CD4-positive, alpha-beta memory T cell (primary cell): ENCODE measurements around the gene FGFBP1. TPM values are rescaled to one million over a fixed set of nuclear protein-coding genes. Genes with fewer than 3 reads are reported as not detected.

Experiments used
- CTCF ChIA-PET: fragments of 350-600 bp; sonication (Branson Sonifier 250); formaldehyde crosslinking; loops from one replicate; lab custom pipeline; 2021; ENCODE audit warnings: inconsistent platforms; ENCODE audit not compliant: partially characterized antibody; lab: Charles Lee
- POLR2A ChIA-PET: fragments of 350-600 bp; sonication (Branson Sonifier 250); formaldehyde crosslinking; loops from one replicate; lab custom pipeline; 2021; ENCODE audit not compliant: partially characterized antibody; lab: Charles Lee
- DNase-seq, 5 donors: peaks; one replicate each; pipeline versions ENCODE4 v3.0.0 to v3.0.0-alpha.2; 2020 to 2022; ENCODE audit warnings: mixed read lengths in 1 of 5
- H3K27ac ChIP-seq: one replicate; pipeline ENCODE4 v1.7.0; 2013; ENCODE audit warnings: low read depth, low read length
- H3K27me3 ChIP-seq: 2 replicates; pipeline ENCODE4 v1.7.0; 2013; ENCODE audit warnings: mild to moderate bottlenecking, low read length, moderate library complexity; ENCODE audit not compliant: insufficient read depth
- H3K36me3 ChIP-seq: 2 replicates; pipeline ENCODE4 v1.7.0; 2013; ENCODE audit warnings: mild to moderate bottlenecking, low read length, moderate library complexity; ENCODE audit not compliant: insufficient read depth
- H3K4me1 ChIP-seq: 2 replicates; pipeline ENCODE4 v1.7.0; 2013; ENCODE audit warnings: mild to moderate bottlenecking, low read length, moderate library complexity; ENCODE audit not compliant: insufficient read depth
- H3K4me3 ChIP-seq, 2 donors: one replicate each; pipeline ENCODE4 v1.7.0; 2013; ENCODE audit warnings: low read length in 2 of 2, mild to moderate bottlenecking in 1 of 2
- H3K9me3 ChIP-seq, 2 donors: one replicate each; pipeline ENCODE4 v1.7.0; 2013; ENCODE audit warnings: low read length in 2 of 2, control low read depth in 1 of 2; ENCODE audit not compliant: control insufficient read depth in 1 of 2
- H3K27ac Mint-ChIP-seq, 7 donors: one replicate each; pipeline ENCODE4 v1.8.0; 2020 to 2021; ENCODE audit warnings: mixed read lengths in 7 of 7, mild to moderate bottlenecking in 6 of 7, inconsistent platforms in 3 of 7, moderate library complexity in 3 of 7
- H3K27me3 Mint-ChIP-seq, 2 donors: one replicate each; pipeline ENCODE4 v1.8.0; 2020 to 2021; ENCODE audit warnings: mixed read lengths in 2 of 2
- H3K36me3 Mint-ChIP-seq, 2 donors: one replicate each; pipeline ENCODE4 v1.8.0; 2020 to 2021; ENCODE audit warnings: mixed read lengths in 2 of 2, inconsistent platforms in 1 of 2, mild to moderate bottlenecking in 1 of 2
- H3K4me1 Mint-ChIP-seq, 4 donors: one replicate each; pipeline ENCODE4 v1.8.0; 2020 to 2021; ENCODE audit warnings: mixed read lengths in 4 of 4, mild to moderate bottlenecking in 1 of 4
- H3K4me3 Mint-ChIP-seq, 8 donors: one replicate each; pipeline ENCODE4 v1.8.0; 2020 to 2021; ENCODE audit warnings: mixed read lengths in 8 of 8, mild to moderate bottlenecking in 7 of 8, moderate library complexity in 6 of 8, inconsistent platforms in 3 of 8
- H3K9me3 Mint-ChIP-seq, 8 donors: one replicate each; pipeline ENCODE4 v1.8.0; 2020 to 2021; ENCODE audit warnings: mixed read lengths in 8 of 8, mild to moderate bottlenecking in 5 of 8, inconsistent platforms in 3 of 8, moderate library complexity in 1 of 8
- intact Hi-C: fragments of 100-400 bp; cut with micrococcal nuclease; formaldehyde crosslinking; loops from one replicate; pipeline ENCODE4 v1.15.1; 2023
- polyA plus RNA-seq, 2 donors: library from polyadenylated mRNA; unstranded; fragments of 300-500 nt; fragmentation: Illumina TruSeq; gene quantifications; one replicate each; pipeline ENCODE4 v1.2.3, GENCODE V29; 2021
- total RNA-seq, 2 experiments: library from RNA; stranded (reverse); gene quantifications; one replicate each; pipeline ENCODE4 v1.2.3, GENCODE V29; 2021

The FGFBP1 gene
- total and polyA plus RNA-seq, 4 experiments from 2014 or later, result not detected

DNA sequence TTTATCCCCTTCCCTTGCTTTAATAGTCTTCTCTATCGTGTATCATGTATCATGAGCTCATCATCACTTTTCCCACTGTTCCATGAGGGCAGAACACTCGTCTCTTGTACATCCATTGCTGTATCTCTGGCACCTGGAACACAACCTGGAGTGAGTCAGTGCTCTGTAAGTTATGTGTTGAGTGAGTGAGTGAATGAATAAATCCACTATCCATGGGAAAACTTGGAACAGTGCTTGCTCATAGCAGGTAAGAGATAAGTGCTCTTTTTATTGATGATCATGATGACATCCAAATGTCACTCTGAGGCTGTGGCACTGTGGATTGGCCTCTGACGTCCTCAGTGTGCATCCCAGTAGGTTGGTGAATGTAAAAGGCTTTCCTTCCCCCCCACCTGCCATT lies 4.3 kb downstream of the FGFBP1 start:
- no peaks in the 10 kb centered on the region for H3K4me1 ChIP-seq
- H3K4me3 Mint-ChIP-seq, result no peak overlapping the region
- H3K4me3 ChIP-seq, result no peak overlapping the region
- peaks cover 0 to 2% (median 0%) of the 10 kb centered on the region in 8 donors for H3K9me3 Mint-ChIP-seq
- ChIA-PET POLR2A (no interaction called here), CTCF (no interaction called here)
- no peaks in the 10 kb centered on the region for H3K36me3 ChIP-seq
- peaks cover 3% of the 10 kb centered on the region for H3K27me3 ChIP-seq
- no peak overlapping the region for H3K27ac ChIP-seq
- H3K27ac Mint-ChIP-seq, result no peak overlapping the region
- H3K36me3 Mint-ChIP-seq, result no peaks in the 10 kb centered on the region
- no peaks in the 10 kb centered on the region for H3K9me3 ChIP-seq
- no peaks in the 10 kb centered on the region for H3K4me1 Mint-ChIP-seq
- DNase-seq, result no peak
- peaks cover 23 to 33% of the 10 kb centered on the region in 2 donors for H3K27me3 Mint-ChIP-seq
- intact Hi-C loops, result no loop called here

DNA sequence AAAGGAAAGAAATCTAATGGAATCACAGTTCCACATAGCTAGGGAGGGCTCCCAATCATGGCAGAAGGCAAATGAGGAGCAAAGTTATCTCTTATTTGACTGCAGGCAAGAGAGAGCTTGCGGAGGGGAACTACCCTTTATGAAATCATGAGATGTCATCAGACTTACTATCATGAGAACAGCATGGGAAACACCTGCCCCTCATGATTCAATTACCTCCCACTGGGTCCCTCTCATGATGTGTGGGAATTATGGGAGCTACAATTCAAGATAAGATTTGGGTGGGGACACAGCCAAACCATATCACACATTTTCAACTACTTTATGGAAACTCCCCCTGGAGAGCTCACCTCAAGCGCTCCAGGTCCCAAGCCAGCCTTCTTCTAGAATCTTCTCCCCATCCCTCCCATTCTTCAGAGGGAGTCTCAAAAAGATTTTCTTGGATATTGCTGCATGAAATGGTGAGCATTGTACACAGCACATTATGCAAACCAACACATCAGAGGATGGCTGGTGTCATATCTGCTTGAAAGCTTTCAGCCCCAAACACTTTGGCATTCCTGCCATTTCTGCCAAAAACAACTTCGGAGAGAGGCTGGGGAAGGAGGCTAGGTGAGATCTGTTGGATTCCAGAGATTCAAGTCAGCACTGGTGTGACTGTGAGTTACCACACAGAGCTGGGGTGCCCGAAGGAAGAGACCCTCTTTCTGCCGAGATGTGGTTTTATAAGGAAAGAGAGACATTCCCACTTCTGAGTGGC lies 6.9 kb downstream of the FGFBP1 start:
- ChIA-PET POLR2A (no interaction called here), CTCF (no interaction called here)
- H3K27ac Mint-ChIP-seq, result no peak overlapping the region
- intact Hi-C loops, result no loop called here
- no peaks in the 10 kb centered on the region for H3K9me3 Mint-ChIP-seq
- H3K27me3 ChIP-seq, result peaks cover 3% of the 10 kb centered on the region
- no peaks in the 10 kb centered on the region for H3K36me3 Mint-ChIP-seq
- no peaks in the 10 kb centered on the region for H3K4me1 Mint-ChIP-seq
- H3K27me3 Mint-ChIP-seq, result peaks cover 19 to 20% of the 10 kb centered on the region in 2 donors
- no peak overlapping the region for H3K4me3 Mint-ChIP-seq
- H3K27ac ChIP-seq, result no peak overlapping the region
- H3K36me3 ChIP-seq, result no peaks in the 10 kb centered on the region
- no peaks in the 10 kb centered on the region for H3K4me1 ChIP-seq
- no peak for DNase-seq
- H3K9me3 ChIP-seq, result no peaks in the 10 kb centered on the region
- no peak overlapping the region for H3K4me3 ChIP-seq

DNA sequence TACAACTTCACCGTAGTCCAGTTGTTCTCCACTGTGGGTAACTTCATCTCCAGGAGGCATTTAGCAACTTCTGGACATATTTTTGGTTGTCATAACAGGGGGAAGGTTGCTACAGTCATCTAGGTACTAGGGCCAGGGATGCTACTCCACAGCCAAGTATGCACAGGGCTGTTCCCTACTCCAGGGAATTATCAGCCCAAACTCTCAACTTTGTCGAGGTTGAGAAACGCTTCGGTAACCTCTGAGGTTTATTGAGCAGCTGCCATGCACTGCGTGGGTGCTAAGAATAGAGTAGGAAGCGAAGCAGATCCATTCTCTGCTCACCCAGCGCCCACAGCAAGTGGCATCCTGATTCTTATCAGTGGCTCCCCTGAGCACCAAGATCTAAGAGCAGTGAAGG lies 8.2 kb downstream of the FGFBP1 start:
- H3K27me3 Mint-ChIP-seq, result peaks cover 17 to 20% of the 10 kb centered on the region in 2 donors
- Histone ChIP-seq H3K36me3 (no peaks in the 10 kb centered on the region), H3K4me1 (no peaks in the 10 kb centered on the region), H3K4me3 (no peak overlapping the region), H3K27ac (no peak overlapping the region), H3K27me3 (peaks cover 3% of the 10 kb centered on the region), H3K9me3 (no peaks in the 10 kb centered on the region)
- intact Hi-C loops, result no loop called here
- no peaks in the 10 kb centered on the region for H3K9me3 Mint-ChIP-seq
- no peak overlapping the region for H3K4me3 Mint-ChIP-seq
- ChIA-PET POLR2A (no interaction called here), CTCF (interaction anchor here (1.3 kb wide), 1 partner anchor 26 kb away, joined by 4 read pairs; no protein-coding TSS in a partner anchor)
- H3K4me1 Mint-ChIP-seq, result no peaks in the 10 kb centered on the region
- no peak overlapping the region for H3K27ac Mint-ChIP-seq
- DNase-seq, result no peak
- H3K36me3 Mint-ChIP-seq, result no peaks in the 10 kb centered on the region

DNA sequence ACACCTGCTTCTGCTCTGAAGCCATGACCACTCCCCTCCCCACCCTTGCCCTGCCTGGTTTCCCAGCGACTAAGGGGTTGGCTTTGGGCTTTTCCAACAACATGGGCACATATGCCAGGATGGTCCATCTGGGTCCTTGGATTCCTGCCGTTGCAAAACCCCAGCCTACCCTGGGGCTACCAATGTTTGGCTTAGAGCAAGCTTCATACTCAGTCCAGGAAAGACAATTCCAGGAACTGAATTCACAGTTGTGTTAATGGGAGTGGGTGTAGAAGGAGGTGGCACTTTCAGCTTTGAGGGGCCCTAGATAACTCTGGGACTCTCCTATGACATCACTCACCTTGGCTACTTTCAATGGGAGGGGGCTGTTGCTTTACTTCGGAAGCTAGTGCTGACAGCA lies 9.0 kb downstream of the FGFBP1 start:
- no peak overlapping the region for H3K27ac ChIP-seq
- no peak for DNase-seq
- H3K4me1 ChIP-seq, result no peaks in the 10 kb centered on the region
- H3K27ac Mint-ChIP-seq, result no peak overlapping the region
- intact Hi-C loops, result no loop called here
- H3K36me3 ChIP-seq, result no peaks in the 10 kb centered on the region
- H3K9me3 ChIP-seq, result no peaks in the 10 kb centered on the region
- H3K4me3 Mint-ChIP-seq, result no peak overlapping the region
- CTCF ChIA-PET, result no interaction called here
- POLR2A ChIA-PET, result no interaction called here
- no peaks in the 10 kb centered on the region for H3K4me1 Mint-ChIP-seq
- H3K36me3 Mint-ChIP-seq, result no peaks in the 10 kb centered on the region
- H3K4me3 ChIP-seq, result no peak overlapping the region
- peaks cover 3% of the 10 kb centered on the region for H3K27me3 ChIP-seq
- H3K27me3 Mint-ChIP-seq, result peaks cover 16 to 17% of the 10 kb centered on the region in 2 donors
- H3K9me3 Mint-ChIP-seq, result no peaks in the 10 kb centered on the region

DNA sequence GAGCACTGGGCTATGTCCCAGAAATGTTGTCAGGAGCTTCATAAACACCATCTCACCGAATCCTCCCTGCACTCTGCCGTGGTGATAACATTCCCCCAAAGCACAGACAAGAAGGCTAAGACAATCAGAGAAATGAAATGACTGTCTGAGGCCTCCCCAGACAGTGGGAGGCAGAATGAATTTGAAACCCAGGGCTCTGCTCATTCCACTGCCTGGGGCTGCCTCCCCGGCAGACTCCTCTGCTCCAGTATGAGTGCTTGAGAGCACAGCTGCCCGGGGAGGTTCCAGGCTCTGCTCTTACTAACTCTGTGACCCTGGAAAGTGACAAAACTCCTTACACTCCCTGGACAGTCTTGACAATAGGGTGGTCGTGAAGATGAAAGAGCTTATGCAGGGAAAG lies 9.7 kb downstream of the FGFBP1 start:
- Mint-ChIP-seq H3K27me3 (peaks cover 14 to 17% of the 10 kb centered on the region in 2 donors), H3K27ac (no peak overlapping the region), H3K4me3 (no peak overlapping the region), H3K4me1 (no peaks in the 10 kb centered on the region), H3K9me3 (no peaks in the 10 kb centered on the region), H3K36me3 (no peaks in the 10 kb centered on the region)
- Histone ChIP-seq H3K4me3 (no peak overlapping the region), H3K9me3 (no peaks in the 10 kb centered on the region), H3K4me1 (no peaks in the 10 kb centered on the region), H3K27ac (no peak overlapping the region), H3K36me3 (no peaks in the 10 kb centered on the region), H3K27me3 (peaks cover 3% of the 10 kb centered on the region)
- DNase-seq, result no peak
- intact Hi-C loops, result no loop called here
- CTCF ChIA-PET, result no interaction called here
- POLR2A ChIA-PET, result no interaction called here

DNA sequence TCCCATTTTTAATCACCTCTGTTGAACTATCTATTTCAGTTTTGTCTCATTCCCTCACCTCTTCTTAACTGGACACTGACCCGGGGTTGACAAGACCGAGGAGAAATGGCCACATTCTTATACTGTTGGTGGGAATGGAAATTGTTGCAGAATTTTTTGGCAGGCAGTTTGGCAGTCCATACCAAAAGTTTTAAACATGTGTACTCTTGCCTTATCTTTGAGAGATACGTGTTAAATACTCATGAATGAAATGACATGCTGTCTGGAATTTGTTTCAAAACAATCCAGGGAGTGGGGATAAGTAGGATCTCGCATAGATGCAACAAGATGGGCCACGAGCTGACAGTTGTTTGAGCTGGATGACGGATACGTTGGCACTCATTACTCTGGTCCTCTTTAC lies 12.1 kb downstream of the FGFBP1 start:
- CTCF ChIA-PET, result interaction anchor here (1.6 kb wide), 1 partner anchor 43 kb away, joined by 3 read pairs; no protein-coding TSS in a partner anchor

DNA sequence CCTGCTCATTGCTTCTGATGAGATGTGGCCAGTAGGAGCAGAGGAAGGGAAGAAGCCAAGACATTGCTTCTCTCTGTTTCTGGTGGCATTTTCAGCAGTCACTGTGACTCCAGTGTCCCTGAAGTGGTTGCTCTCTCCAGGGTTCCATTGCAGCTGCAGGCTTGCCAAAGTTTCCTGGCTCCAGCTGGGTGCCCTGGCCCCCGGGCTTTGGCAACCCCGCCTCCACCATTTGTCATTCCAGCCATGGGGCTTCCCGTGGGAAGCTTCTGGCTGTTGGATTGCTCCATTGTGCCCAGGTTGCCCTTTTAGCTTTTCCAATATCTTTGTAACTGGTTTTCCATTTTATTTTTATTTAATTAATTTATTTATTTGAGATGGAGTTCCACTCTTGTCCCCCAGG lies 12.7 kb downstream of the FGFBP1 start:
- Mint-ChIP-seq H3K4me3 (no peak overlapping the region), H3K9me3 (no peaks in the 10 kb centered on the region), H3K36me3 (no peaks in the 10 kb centered on the region), H3K27me3 (peaks cover 8 to 9% of the 10 kb centered on the region in 2 donors), H3K27ac (no peak overlapping the region), H3K4me1 (no peaks in the 10 kb centered on the region)
- Histone ChIP-seq H3K4me1 (no peaks in the 10 kb centered on the region), H3K4me3 (no peak overlapping the region), H3K36me3 (no peaks in the 10 kb centered on the region), H3K27me3 (peaks cover 3% of the 10 kb centered on the region), H3K9me3 (no peaks in the 10 kb centered on the region), H3K27ac (no peak overlapping the region)
- DNase-seq, result no peak
- POLR2A ChIA-PET, result no interaction called here
- intact Hi-C loops, result no loop called here
- CTCF ChIA-PET, result interaction anchor here (1.6 kb wide), 1 partner anchor 43 kb away, joined by 3 read pairs; no protein-coding TSS in a partner anchor

More for the DNA sequence above, 12.1 kb downstream of the FGFBP1 start:
- no peaks in the 10 kb centered on the region for H3K4me1 ChIP-seq
- H3K27me3 ChIP-seq, result peaks cover 3% of the 10 kb centered on the region
- H3K9me3 Mint-ChIP-seq, result no peaks in the 10 kb centered on the region
- no peaks in the 10 kb centered on the region for H3K36me3 ChIP-seq
- H3K36me3 Mint-ChIP-seq, result no peaks in the 10 kb centered on the region
- H3K4me3 ChIP-seq, result no peak overlapping the region
- POLR2A ChIA-PET, result no interaction called here
- no peak overlapping the region for H3K27ac Mint-ChIP-seq
- intact Hi-C loops, result no loop called here
- H3K27me3 Mint-ChIP-seq, result peaks cover 8 to 13% of the 10 kb centered on the region in 2 donors
- DNase-seq, result no peak
- H3K4me3 Mint-ChIP-seq, result no peak overlapping the region
- H3K27ac ChIP-seq, result no peak overlapping the region
- no peaks in the 10 kb centered on the region for H3K9me3 ChIP-seq
- H3K4me1 Mint-ChIP-seq, result no peaks in the 10 kb centered on the region
